HEK293 (cell line): ENCODE results near the gene THAP7.

ENCODE experiments used
- CTCF ChIA-PET: fragments of 350-600 bp; formaldehyde crosslinking; extraction: SDS; loops from one replicate; lab custom pipeline; 2021; ENCODE audit warnings: antibody characterized with exemption; lab: Yijun Ruan, JAX
- POLR2A ChIA-PET: fragments of 300-600 bp; formaldehyde crosslinking; extraction: SDS; loops from one replicate; lab custom pipeline; 2020; ENCODE audit warnings: antibody characterized with exemption, inconsistent platforms; lab: Yijun Ruan, JAX
- H3K27ac ChIP-seq: fragments of 200-500 bp; sonication (Bioruptor generic); 2 replicates; pipeline ENCODE4 v1.5.1; 2014; ENCODE audit warnings: low read depth, low read length, control low read depth, inconsistent platforms; ENCODE audit errors: extremely low read depth
- H3K36me3 ChIP-seq, 2 experiments: fragments of 200-500 bp in 1 of 2; sonication (Bioruptor generic) in 1 of 2; 1 replicate in 1 of 2; 2 replicates in 1 of 2; pipeline ENCODE4 v1.5.1; 2014 to 2017; ENCODE audit warnings: inconsistent platforms in 2 of 2, low read length in 2 of 2; ENCODE audit not compliant: control insufficient read depth in 2 of 2, insufficient read depth in 1 of 2
- H3K4me1 ChIP-seq: fragments of 200-500 bp; sonication (Bioruptor generic); 2 replicates; pipeline ENCODE4 v1.5.1; 2014; ENCODE audit warnings: mild to moderate bottlenecking, low read length, inconsistent platforms; ENCODE audit not compliant: control insufficient read depth, insufficient read depth
- H3K4me3 ChIP-seq: 2 replicates; pipeline ENCODE4 v1.5.1; 2011; ENCODE audit warnings: low read depth, mild to moderate bottlenecking, control low read depth, low read length, moderate library complexity
- H3K9me3 ChIP-seq: fragments of 200-500 bp; sonication (Bioruptor generic); 2 replicates; pipeline ENCODE4 v1.5.1; 2014; ENCODE audit warnings: low read depth, low read length, inconsistent platforms; ENCODE audit not compliant: control insufficient read depth, insufficient read depth
- BCL6B ChIP-seq: fragments of 450-650 bp; formaldehyde crosslinking; IDR thresholded peaks from 2 replicates; pipeline ENCODE4 v1.5.1; 2017; ENCODE audit warnings: missing biosample characterization, missing genetic modification characterization
- CTCF ChIP-seq: fragments of 450-650 bp; formaldehyde crosslinking; IDR thresholded peaks from 2 replicates; pipeline ENCODE4 v1.5.1; 2016; ENCODE audit warnings: missing biosample characterization, missing genetic modification characterization
- ELK4 ChIP-seq: IDR thresholded peaks from 2 replicates; pipeline ENCODE4 v1.6.1; 2011; ENCODE audit warnings: mild to moderate bottlenecking, low read depth, low read length, borderline replicate concordance
- GLI2 ChIP-seq: fragments of 450-650 bp; formaldehyde crosslinking; IDR thresholded peaks from 2 replicates; pipeline ENCODE4; 2017; ENCODE audit warnings: missing biosample characterization, missing genetic modification characterization, low read depth, borderline replicate concordance
- PBX3 ChIP-seq: sonication (generic); formaldehyde crosslinking; IDR thresholded peaks from 2 replicates; pipeline ENCODE4 v1.8.1; 2022; ENCODE audit warnings: mild to moderate bottlenecking, moderate library complexity, missing genetic modification reagents
- PRDM1 ChIP-seq: fragments of 450-650 bp; formaldehyde crosslinking; IDR thresholded peaks from 2 replicates; pipeline ENCODE4; 2016; ENCODE audit warnings: missing biosample characterization, missing genetic modification characterization
- PRDM6 ChIP-seq: fragments of 450-650 bp; formaldehyde crosslinking; IDR thresholded peaks from 2 replicates; pipeline ENCODE4 v1.5.1; 2017; ENCODE audit warnings: missing biosample characterization, missing genetic modification characterization
- REST ChIP-seq: fragments of 450-650 bp; formaldehyde crosslinking; IDR thresholded peaks from 2 replicates; pipeline ENCODE4 v1.5.1; 2016; ENCODE audit warnings: missing biosample characterization, missing genetic modification characterization
- ZBTB1 ChIP-seq: fragments of 450-650 bp; formaldehyde crosslinking; IDR thresholded peaks from 2 replicates; pipeline ENCODE4 v1.5.1; 2016; ENCODE audit warnings: missing biosample characterization, missing genetic modification characterization
- ZNF223 ChIP-seq: fragments of 450-650 bp; formaldehyde crosslinking; IDR thresholded peaks from 2 replicates; pipeline ENCODE4 v1.5.1; 2016; ENCODE audit warnings: missing biosample characterization, missing genetic modification characterization
- ZNF274 ChIP-seq, 2 experiments: fragments of 200-500 bp in 1 of 2; fragments of 450-650 bp in 1 of 2; sonication (Bioruptor generic) in 1 of 2; formaldehyde crosslinking in 1 of 2; IDR thresholded peaks; 2 replicates each; pipeline versions ENCODE4 v1.5.1 to v1.6.1; 2014 to 2016; ENCODE audit warnings: borderline replicate concordance in 1 of 2, inconsistent platforms in 1 of 2, low read length in 1 of 2, missing biosample characterization in 1 of 2, missing genetic modification characterization in 1 of 2
- ZNF398 ChIP-seq: fragments of 450-650 bp; formaldehyde crosslinking; IDR thresholded peaks from 2 replicates; pipeline ENCODE4 v1.5.1; 2017; ENCODE audit warnings: missing biosample characterization, missing genetic modification characterization
- ZNF433 ChIP-seq: fragments of 450-650 bp; formaldehyde crosslinking; IDR thresholded peaks from 2 replicates; pipeline ENCODE4 v1.5.1; 2016; ENCODE audit warnings: missing biosample characterization, missing genetic modification characterization, low read depth
- ZNF548 ChIP-seq: fragments of 450-650 bp; formaldehyde crosslinking; IDR thresholded peaks from 2 replicates; pipeline ENCODE4 v1.5.1; 2016; ENCODE audit warnings: missing biosample characterization, missing genetic modification characterization
- ZNF600 ChIP-seq: fragments of 450-650 bp; formaldehyde crosslinking; IDR thresholded peaks from 2 replicates; pipeline ENCODE4 v1.5.1; 2016; ENCODE audit warnings: missing biosample characterization, missing genetic modification characterization
- ZNF654 ChIP-seq: fragments of 450-650 bp; formaldehyde crosslinking; IDR thresholded peaks from 2 replicates; pipeline ENCODE4 v1.5.1; 2016; ENCODE audit warnings: low read depth, missing biosample characterization, missing genetic modification characterization
- ZNF704 ChIP-seq: fragments of 450-650 bp; formaldehyde crosslinking; IDR thresholded peaks from 2 replicates; pipeline ENCODE4 v1.5.1; 2016; ENCODE audit warnings: missing biosample characterization, missing genetic modification characterization

The THAP7 gene

GRCh38 chr22:20974336-20974955 is 27.5 kb downstream of the THAP7 start (continued):
- TF ChIP-seq ZNF704 (tag by site-specific recombination), result no peak
- TF ChIP-seq PBX3, result no peak
- no peak for TF ChIP-seq GLI2

GRCh38 chr22:20973634-20974286 is 28.2 kb downstream of the THAP7 start:
- POLR2A ChIA-PET, result interaction anchor here (1.0 to 3.4 kb wide), 4 partner anchors 8 to 52 kb away, joined by 3 to 27 read pairs (median 4); partner anchors contain the start of gene LZTR1
- H3K4me3 ChIP-seq, result no peak overlapping the region
- no peaks in the 10 kb centered on the region for H3K36me3 ChIP-seq
- H3K4me1 ChIP-seq, result no peaks in the 10 kb centered on the region
- H3K9me3 ChIP-seq, result no peaks in the 10 kb centered on the region
- H3K27ac ChIP-seq, result no peak overlapping the region
- CTCF ChIA-PET, result interaction anchor here (0.6 to 1.2 kb wide), 3 partner anchors 47 to 639 kb away, joined by 3 to 4 read pairs (median 3); no protein-coding TSS in a partner anchor
- TF ChIP-seq ZNF548 (tag by site-specific recombination) (no peak), CTCF (no peak), ZNF654 (tag by site-specific recombination) (no peak), ZNF223 (tag by site-specific recombination) (no peak), ZNF274 (IDR thresholded peaks at IDR 0.05; ENCODE audit: low read length) (no peak), ZNF274 (tag by site-specific recombination; IDR thresholded peaks at IDR 0.05; ENCODE audit: borderline replicate concordance) (no peak), ELK4 (no peak), ZNF398 (tag by site-specific recombination) (no peak), ZBTB1 (tag by site-specific recombination) (no peak), PRDM6 (tag by site-specific recombination) (no peak), ZNF433 (tag by site-specific recombination) (no peak), ZNF600 (no peak), BCL6B (tag by site-specific recombination) (no peak), REST (no peak), PRDM1 (no peak)
